Stimulated activated CD4-positive, alpha-beta T cell treated with anti-CD3 and anti-CD28 coated beads, Interleukin-15, amount 100 ng/mL, for 1 hour (primary cell): ENCODE results near the gene ASB5.

ENCODE experiments used
- DNase-seq, 2 donors: peaks; one replicate each; pipeline ENCODE4 v3.0.0-alpha.2; 2020; ENCODE audit warnings: low read depth in 1 of 2, low spot score in 1 of 2

The ASB5 gene

GRCh38 chr4:176185051-176185450 is 84.0 kb downstream of the ASB5 start:
- no peak for DNase-seq
